Right ventricle myocardium inferior (tissue), 1 donor: ENCODE measurements around the gene ZNF536. TPM values are rescaled to one million over a fixed set of nuclear protein-coding genes. Genes with fewer than 3 reads are reported as not detected.
"Not testable (repeated sequence)": the region's sequence is repeated elsewhere in the genome, so short reads cannot be mapped to it uniquely, and the experiment has no call there.

Experiments
- ATAC-seq: fragments of 200-7000 bp; cut with Tn5 transposase; one replicate; pipeline ENCODE4 v1.9.1; 2020; ENCODE audit warnings: mild to moderate bottlenecking, moderate library complexity
- DNase-seq: peaks from one replicate; pipeline ENCODE4 v3.0.0; 2021; ENCODE audit errors: missing footprints
- intact Hi-C: fragments of 100-400 bp; cut with DNase I; formaldehyde crosslinking; loops from one replicate; pipeline ENCODE4 v1.11.0; 2022
- total RNA-seq: library from RNA; stranded (reverse); fragmentation: NEBNext Ultra II Directional; extraction: Animal tissue kit (Norgen Biotek cat#: 25700); gene quantifications from one replicate; pipeline ENCODE4 v1.2.1, GENCODE V29; 2021
- donor health status: DM: no; HTN: yes; CAD: no; lungs with severe emphysema.

Gene ZNF536
- total RNA-seq, 1 donor from 2014 or later: 2.2 TPM

DNA sequence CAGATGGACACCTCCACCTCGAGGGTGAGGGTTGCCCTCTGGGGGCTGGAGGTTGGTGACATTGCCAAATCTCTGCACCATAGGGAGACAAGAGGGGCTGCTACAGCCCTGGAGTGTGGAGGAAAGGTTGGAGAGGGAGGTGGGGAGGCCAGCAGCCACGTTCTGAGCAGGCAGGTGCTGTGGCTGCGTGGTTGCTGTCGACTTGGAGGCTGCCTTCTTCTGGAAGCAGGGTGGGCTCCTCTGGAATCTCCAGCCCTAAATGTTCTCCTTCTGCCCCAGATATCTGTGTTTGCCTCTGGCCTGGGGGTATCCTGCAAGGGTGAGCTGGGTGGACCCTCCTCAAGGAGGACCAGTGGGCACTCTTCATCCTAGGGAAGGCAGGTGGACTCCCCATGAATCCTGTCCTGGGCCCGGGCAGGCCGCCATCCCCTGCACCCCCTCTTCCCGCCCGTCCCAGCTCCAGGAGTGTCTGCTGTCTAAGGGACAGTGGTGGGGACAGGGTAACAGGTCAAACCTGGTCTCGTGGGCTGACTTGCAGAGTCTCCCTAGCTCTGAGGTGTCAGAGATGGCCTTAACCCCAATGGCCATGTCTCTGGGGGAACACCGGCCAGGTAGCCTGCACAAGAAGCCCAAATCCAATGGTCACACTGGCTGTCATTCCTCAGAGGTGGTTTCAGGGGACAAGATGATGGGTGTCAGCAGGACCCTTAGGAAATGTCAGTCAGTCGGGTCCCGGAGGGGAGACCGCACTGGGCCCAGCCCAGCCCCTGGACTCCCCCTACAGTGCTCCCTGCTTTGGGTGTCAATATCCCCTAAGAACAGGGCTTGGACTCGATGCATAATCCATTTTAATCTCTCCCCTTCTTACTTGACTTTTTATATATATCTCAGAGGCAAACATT lies 32.3 kb upstream of the ZNF536 start:
- no peak for ATAC-seq

GRCh38 chr19:30340771-30341561 lies 31.2 kb upstream of the ZNF536 start:
- ATAC-seq (no peak), DNase-seq (no peak)
- intact Hi-C loops: no loop called here

More for the DNA sequence above, 32.3 kb upstream of the ZNF536 start:
- no peak for DNase-seq
- intact Hi-C loops: no loop called here

DNA sequence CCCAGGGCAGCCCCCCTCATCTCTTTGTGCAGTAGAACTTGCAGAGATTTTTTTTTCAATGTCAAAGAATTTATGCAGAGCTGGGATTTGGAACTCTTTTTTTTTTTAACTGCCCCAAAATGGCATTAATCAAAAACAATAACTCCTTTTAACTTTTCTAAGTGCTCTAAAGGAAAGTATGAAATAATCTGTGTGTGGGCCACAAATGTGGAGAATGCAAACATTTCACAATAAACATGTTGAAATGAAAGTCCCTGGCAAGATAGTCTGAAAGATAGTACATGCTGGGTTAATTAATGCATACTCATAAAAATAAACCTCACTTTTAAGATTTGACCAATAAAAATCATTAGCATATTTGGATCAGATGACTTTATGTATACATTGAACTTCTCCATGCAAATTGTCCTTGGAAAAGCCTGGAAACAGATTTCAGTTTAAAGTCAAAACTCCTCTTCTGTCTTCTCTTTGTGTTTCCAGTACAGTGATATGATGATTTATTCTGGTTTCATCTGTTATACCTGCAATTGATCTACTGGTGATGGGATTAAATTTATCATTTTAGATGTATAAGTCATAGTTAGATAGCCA lies 30.5 kb upstream of the ZNF536 start:
- intact Hi-C loops: no loop called here
- no peak for DNase-seq
- ATAC-seq: no peak

DNA sequence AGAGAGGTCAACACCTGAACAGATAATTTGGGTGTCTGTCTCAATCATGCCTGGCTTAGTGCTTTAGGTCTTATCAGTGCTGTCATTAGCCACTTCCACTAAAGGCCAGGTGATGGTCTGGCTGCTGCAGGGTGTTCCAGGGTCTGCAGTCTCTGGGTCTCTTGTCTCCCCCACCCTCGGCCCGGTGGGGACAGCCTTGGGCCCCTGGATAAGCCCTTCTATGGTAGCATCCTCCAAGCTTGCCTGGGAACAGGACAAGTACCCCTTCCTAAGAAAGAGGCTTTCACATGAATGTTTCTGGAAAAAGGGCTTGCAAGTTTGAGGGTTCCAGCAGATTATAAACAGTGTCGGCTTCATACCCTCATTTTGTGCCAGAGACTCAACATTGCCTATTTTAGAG lies 29.3 kb upstream of the ZNF536 start:
- ATAC-seq (no peak), DNase-seq (no peak)
- intact Hi-C loops: no loop called here

GRCh38 chr19:30344446-30345425 lies 27.4 kb upstream of the ZNF536 start:
- no peak for DNase-seq
- intact Hi-C loops: no loop called here
- no peak for ATAC-seq

DNA sequence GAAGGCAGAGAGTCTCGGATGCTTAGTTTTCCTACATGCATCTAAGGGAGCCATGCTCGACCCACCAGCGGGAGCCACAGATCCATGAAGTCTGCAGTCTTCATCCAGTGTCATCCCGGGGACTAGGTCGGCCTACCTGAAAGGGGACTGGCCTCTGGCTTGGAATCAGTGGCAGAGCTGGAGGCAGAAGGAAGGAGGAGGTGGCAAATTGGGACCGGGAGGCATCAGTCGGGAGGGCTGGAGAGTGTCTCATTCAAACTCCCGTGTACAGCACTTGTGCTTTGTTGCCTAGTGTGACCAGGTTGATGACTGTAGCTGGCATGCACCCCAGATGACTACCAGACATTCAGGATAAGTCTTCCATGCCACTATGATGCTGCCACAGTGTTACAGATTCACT lies 26.5 kb upstream of the ZNF536 start:
- no peak for ATAC-seq
- intact Hi-C loops: no loop called here
- no peak for DNase-seq

GRCh38 chr19:30346468-30346867 lies 25.7 kb upstream of the ZNF536 start:
- ATAC-seq, intact Hi-C loops, DNase-seq: not testable (repeated sequence)

GRCh38 chr19:30349131-30349730 lies 23.0 kb upstream of the ZNF536 start:
- ATAC-seq (no peak), DNase-seq (no peak)
- intact Hi-C loops: no loop called here

DNA sequence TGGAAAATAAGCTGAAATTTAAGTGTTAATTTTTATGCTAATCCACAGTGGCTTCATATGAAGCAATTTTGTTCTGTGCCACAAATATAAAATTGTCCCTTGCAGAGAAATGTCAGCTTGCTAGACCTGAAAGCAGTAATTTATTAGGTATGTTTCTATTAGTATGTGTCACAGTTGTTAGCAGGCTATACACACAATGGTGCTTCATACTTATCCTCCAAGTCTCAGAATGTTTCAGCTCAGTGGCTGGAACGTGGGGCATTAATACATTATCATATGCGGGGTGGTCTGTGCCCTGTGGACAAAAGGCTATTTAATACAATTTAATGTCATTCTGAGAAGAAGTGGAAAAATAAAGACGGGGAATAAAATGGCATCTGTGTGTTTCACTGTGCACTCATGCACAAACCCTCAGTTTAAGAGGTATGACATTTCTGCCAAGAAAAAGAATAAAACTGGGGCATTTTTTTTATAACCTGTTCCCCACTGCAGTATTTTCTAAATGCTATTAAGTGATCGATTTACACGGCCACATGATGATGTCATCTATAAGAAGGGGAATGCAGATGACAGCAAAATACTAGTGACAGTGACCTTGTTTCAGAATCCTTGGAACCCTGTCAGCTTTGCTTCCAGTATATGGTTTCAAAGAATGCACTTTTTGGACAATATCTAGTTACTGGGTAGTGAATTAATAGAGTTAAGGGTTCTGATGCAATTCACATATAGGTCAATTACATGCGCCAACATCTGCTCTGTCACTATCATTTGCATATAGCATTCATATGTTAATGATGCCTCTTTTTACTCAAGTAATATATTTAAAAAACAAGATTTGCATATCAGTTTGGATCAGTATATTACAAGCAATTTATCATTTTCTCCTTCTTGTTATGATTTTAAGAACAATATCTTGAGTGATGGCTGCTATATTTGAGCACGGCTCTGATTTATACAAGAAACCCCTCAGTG lies 21.2 kb upstream of the ZNF536 start:
- no peak for ATAC-seq
- no peak for DNase-seq
- intact Hi-C loops: no loop called here

- intact Hi-C loops: no loop called here
- ATAC-seq (no peak), DNase-seq (no peak)
Observed at GRCh38 chr19:30351774-30352173, 20.4 kb upstream of the ZNF536 start.

DNA sequence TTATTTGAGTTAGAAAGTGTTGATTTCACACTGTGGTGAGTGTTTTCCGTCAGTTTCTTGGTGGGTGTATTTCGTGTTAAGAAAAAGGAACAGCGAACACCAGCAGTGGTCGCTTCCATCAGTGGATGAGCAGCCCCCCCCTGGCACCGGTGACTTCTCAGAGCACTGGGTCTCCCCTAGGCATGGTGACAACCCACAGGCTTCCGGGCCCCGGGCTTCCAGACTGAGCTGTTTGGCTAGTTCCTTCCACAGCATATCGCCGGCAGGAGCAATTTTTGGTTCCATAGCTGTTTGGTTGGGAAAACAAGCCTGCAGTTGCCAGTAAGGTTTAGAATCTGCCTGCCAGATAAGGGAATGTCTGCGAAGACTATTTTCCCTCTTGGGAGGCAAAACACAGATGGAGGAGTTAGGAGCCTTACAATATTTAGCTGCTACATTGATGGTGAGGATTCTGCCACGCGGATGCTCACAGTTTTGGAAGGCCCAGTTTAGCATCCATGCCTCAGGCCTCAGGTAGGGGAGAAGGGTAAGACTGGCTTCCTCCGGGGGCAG lies 18.7 kb upstream of the ZNF536 start:
- DNase-seq: no peak
- intact Hi-C loops: no loop called here
- ATAC-seq: no peak

- intact Hi-C loops: no loop called here
- ATAC-seq (no peak), DNase-seq (no peak)
Observed at GRCh38 chr19:30355586-30355985, 16.6 kb upstream of the ZNF536 start.

DNA sequence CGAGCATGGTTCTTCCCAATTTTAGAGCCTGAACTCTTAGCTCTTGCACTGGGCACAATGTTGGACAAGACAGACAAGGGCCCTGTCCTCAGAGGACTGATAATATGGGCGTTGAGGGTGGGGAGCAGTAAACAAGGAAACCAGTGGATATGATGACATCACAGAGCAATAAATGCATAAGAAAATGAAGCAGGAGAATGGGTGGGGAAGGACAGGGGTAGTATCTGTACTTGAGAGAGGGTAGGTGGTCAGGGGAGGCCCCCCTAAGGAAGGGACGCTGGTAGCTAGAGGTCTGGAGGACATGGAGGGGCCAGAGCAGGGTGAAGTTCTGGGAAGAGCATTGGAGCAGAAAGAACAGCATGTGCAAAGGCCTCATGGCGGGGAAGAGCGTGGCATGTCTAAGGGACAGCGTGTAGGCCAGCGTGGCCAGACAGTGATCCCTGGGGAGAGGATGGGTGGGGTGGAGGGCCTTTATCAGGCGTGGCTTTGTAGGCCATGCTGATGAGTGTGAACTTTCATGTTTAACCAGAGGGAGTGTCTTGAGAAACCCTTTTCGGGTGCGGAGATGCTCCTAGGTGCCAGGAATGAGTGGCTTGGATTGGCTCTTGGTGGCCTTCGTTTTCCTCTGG lies 15.1 kb upstream of the ZNF536 start:
- ATAC-seq: no peak

DNA sequence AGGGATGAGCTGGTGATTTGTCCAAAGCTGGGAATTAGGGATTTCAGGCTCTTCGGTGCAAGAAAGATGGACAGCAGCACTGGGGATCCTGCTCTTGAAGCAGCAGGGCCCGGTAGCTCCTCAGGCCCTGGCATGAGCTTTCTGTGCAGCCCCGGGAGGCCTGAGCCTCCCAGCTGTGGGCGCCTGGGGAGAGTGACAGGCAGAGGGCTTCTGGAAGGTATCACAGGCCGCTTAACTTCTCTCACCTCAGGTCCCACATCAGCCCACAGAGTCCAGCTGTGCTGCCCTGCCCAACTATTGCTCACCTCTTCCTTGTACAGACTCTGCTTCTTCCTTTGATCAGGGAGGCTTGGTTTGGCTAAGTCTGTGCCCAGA lies 14.6 kb upstream of the ZNF536 start:
- no peak for ATAC-seq
- no peak for DNase-seq

More for the DNA sequence above, 15.1 kb upstream of the ZNF536 start:
- no peak for DNase-seq
- intact Hi-C loops: no loop called here

DNA sequence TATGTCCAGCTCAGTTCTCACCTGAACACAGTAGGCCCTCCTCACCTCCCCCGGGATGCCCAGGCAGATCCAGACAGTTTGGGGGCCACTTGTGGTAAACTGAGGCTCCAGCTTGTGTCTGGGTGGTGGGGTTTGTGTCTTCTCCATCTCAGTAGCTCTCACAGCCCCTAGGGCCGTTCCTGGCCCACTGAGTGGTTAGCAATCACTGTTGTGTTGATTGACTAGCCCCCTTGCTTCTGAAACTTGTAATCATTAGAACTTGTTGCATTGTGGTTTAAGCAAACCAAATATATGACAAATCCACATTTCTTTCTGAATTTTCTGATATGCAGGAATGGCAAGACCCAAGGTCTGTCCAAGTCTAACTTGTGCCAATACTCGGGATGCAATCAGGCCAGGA lies 13.9 kb upstream of the ZNF536 start:
- intact Hi-C loops: no loop called here
- no peak for ATAC-seq

More for the DNA sequence above, 14.6 kb upstream of the ZNF536 start:
- intact Hi-C loops: no loop called here

DNA sequence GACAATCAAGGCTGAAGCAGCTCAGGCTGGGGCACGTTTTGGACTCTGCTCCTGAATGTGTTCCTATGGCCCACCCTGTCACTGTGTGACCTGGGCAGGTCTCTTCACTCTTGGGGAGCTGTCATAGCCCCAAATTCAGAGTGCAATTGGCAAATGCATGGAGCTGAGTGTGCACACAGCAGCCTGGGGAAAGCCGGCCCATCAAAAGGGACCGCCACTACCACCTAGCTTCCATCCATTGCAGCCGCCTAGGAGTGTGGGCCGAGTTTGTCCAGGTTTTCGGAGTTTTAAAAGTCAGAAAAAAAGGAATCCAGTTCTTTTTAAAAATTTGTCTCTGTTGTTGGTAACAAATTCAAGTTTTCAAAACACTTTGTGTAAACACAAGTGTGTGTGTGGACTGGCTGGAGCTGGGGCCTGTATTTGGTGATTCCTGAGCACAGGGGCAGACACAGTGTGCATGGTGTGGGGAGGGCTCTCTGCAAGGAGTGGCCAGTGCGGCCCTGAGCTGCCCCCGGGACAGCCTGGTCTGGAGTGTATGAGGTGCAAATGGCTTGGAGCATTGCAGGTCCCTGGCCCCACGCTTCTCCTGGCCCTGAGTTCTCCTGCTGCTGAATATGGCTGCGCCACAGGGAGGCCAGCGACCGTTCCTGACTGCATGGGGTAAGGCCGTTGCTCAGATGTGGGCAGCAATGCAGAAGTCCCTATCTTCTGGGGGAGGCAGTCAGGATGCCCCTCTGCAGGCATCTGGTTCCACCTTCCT lies 13.2 kb upstream of the ZNF536 start:
- DNase-seq: no peak

More for the DNA sequence above, 13.9 kb upstream of the ZNF536 start:
- no peak for DNase-seq

More for the DNA sequence above, 13.2 kb upstream of the ZNF536 start:
- intact Hi-C loops: no loop called here
- no peak for ATAC-seq
